Suprapubic skin (tissue), 4 donors: ENCODE results near the gene KCNK3. TPM values are rescaled to one million over a fixed set of nuclear protein-coding genes. Genes with fewer than 3 reads are reported as not detected.

ENCODE experiments used
- DNase-seq, 2 donors: peaks; one replicate each; pipeline ENCODE4 v3.0.0-alpha.2; 2019; ENCODE audit warnings: low spot score in 2 of 2
- H3K27ac ChIP-seq: fragments of 200-600 bp; sonication (generic); one replicate; pipeline ENCODE4 v1.5.1; 2019
- H3K27me3 ChIP-seq: fragments of 200-600 bp; sonication (generic); one replicate; pipeline ENCODE4 v1.5.1; 2019
- H3K36me3 ChIP-seq: fragments of 200-600 bp; sonication (generic); one replicate; pipeline ENCODE4 v1.5.1; 2019
- H3K4me1 ChIP-seq: fragments of 200-600 bp; sonication (generic); one replicate; pipeline ENCODE4 v1.5.1; 2019
- H3K4me3 ChIP-seq: fragments of 200-600 bp; sonication (generic); one replicate; pipeline ENCODE4 v1.5.1; 2019; ENCODE audit warnings: mild to moderate bottlenecking
- H3K9me3 ChIP-seq: fragments of 200-600 bp; sonication (generic); one replicate; pipeline ENCODE4 v1.5.1; 2019
- EP300 ChIP-seq: sonication (generic); formaldehyde crosslinking; IDR thresholded peaks from one replicate; pipeline ENCODE4 v1.6.1; 2017; ENCODE audit warnings: antibody characterized with exemption
- POLR2A ChIP-seq, 2 donors: fragments of 450-650 bp; IDR thresholded peaks; one replicate each; pipeline ENCODE4 v1.6.1; 2017; ENCODE audit warnings: antibody characterized with exemption in 2 of 2, mild to moderate bottlenecking in 2 of 2, moderate library complexity in 2 of 2
- POLR2AphosphoS5 ChIP-seq, 3 donors: sonication (generic); formaldehyde crosslinking; IDR thresholded peaks; one replicate each; pipeline ENCODE4 v1.6.1; 2017; ENCODE audit warnings: antibody characterized with exemption in 3 of 3
- WGBS: methylation state at CpG from one replicate; pipeline ENCODE4 v1.1.5; 2018; 5-methylcytosine and 5-hydroxymethylcytosine counted together
- total RNA-seq, 4 donors: library from RNA; depleted of rRNA; stranded (reverse); fragments of >200 nt; gene quantifications; one replicate each; pipeline ENCODE4 v1.1.0, GENCODE V29; 2016
- TF ChIP-seq, protein P1 (sequence below), 2 donors: fragments of 200-600 bp in 1 of 2; fragments of 450-650 bp in 1 of 2; sonication (generic) in 1 of 2; IDR thresholded peaks; one replicate each; pipeline ENCODE4 v1.5.1; 2016 to 2019; ENCODE audit warnings: antibody characterized with exemption in 2 of 2, mild to moderate bottlenecking in 1 of 2, moderate library complexity in 1 of 2

The KCNK3 gene
- total RNA-seq, 4 donors from 2014 or later, result 0.83 to 1.2 (median 1.1) TPM; not detected in 1

DNA sequence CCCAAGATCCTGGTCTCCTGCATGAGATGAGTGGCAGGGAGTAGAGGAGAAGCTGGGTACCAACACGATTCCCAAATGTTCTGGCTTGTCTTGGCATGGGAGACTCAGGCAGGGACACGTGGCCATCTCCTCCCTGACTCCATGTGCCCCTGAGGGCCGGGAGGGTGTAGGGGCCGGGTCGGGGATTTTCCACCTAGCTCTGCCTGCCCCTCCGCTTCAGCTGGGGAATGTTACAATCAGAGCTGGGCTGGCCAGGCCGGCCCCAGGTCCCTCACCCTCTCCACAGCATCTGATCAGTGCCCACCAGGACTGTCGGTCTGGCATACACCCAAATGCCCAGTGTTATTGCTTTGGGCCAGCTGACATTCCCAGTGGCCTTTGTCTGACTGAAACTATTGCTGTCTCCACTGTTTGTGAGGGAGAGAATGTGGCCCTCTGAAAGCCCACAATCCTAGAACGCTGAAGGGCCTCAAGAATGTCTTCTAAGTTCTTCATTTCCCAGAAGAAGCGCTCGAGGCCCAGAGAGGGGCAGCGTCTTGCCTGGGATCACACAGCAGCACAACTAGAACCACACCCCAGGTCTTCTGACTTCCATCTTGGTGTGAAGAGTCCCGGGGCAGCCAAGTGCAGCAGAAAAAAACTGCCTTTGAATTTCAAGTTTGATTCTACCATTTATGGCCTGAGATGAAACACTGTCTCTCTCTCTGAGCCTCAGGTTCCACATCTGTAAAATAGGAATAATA, 23.2 kb downstream of the KCNK3 start:
- Histone ChIP-seq H3K4me1 (peaks cover 8% of the 10 kb centered on the region), H3K27ac (no peak overlapping the region), H3K27me3 (no peaks in the 10 kb centered on the region), H3K9me3 (no peaks in the 10 kb centered on the region), H3K4me3 (no peak overlapping the region), H3K36me3 (no peaks in the 10 kb centered on the region)
- WGBS, result 81% methylated on average over 6 of the region's 13 CpGs
- TF ChIP-seq POLR2AphosphoS5 (IDR thresholded peaks at IDR 0.05), result no peak
- TF ChIP-seq, protein P1, sequence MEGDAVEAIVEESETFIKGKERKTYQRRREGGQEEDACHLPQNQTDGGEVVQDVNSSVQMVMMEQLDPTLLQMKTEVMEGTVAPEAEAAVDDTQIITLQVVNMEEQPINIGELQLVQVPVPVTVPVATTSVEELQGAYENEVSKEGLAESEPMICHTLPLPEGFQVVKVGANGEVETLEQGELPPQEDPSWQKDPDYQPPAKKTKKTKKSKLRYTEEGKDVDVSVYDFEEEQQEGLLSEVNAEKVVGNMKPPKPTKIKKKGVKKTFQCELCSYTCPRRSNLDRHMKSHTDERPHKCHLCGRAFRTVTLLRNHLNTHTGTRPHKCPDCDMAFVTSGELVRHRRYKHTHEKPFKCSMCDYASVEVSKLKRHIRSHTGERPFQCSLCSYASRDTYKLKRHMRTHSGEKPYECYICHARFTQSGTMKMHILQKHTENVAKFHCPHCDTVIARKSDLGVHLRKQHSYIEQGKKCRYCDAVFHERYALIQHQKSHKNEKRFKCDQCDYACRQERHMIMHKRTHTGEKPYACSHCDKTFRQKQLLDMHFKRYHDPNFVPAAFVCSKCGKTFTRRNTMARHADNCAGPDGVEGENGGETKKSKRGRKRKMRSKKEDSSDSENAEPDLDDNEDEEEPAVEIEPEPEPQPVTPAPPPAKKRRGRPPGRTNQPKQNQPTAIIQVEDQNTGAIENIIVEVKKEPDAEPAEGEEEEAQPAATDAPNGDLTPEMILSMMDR (IDR thresholded peaks at IDR 0.05), result no peak
- TF ChIP-seq EP300, result no peak
- TF ChIP-seq POLR2A (IDR thresholded peaks at IDR 0.05), result no peak
- no peak for DNase-seq

DNA sequence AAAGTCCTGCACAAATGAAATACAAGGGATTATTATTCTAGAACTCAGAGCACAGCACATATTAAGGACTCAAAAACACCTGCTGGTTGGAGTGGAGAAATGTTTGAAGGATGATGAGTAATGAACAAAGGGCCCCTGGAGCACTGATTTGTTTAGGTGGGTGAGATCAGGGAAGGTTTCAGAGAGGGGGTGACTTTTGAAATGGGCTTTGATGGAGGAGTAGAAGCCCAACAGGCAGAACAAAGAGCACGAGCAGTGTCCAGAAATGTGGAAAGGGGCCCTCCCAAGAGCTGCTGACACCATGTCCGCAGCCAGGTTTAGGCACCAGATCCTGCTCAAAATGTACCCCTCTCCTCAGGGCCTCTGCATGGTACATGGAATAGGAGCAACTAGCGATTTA, 23.8 kb downstream of the KCNK3 start:
- WGBS, result 96% methylated on average over 3 of the region's 3 CpGs
- TF ChIP-seq, protein P1 (IDR thresholded peaks at IDR 0.05), result no peak
- TF ChIP-seq POLR2A (IDR thresholded peaks at IDR 0.05) (no peak), EP300 (no peak), POLR2AphosphoS5 (IDR thresholded peaks at IDR 0.05) (no peak)

GRCh38 chr2:26716769-26717168, 24.2 kb downstream of the KCNK3 start:
- H3K36me3 ChIP-seq, result no peaks in the 10 kb centered on the region
- H3K27ac ChIP-seq, result no peak overlapping the region
- H3K9me3 ChIP-seq, result no peaks in the 10 kb centered on the region
- H3K4me1 ChIP-seq, result peaks cover 11% of the 10 kb centered on the region
- 97% methylated on average over 2 of the region's 2 CpGs for WGBS
- H3K27me3 ChIP-seq, result no peaks in the 10 kb centered on the region
- no peak for DNase-seq
- TF ChIP-seq POLR2AphosphoS5 (IDR thresholded peaks at IDR 0.05), result no peak
- TF ChIP-seq, protein P1 (IDR thresholded peaks at IDR 0.05), result no peak
- TF ChIP-seq POLR2A (IDR thresholded peaks at IDR 0.05), result no peak
- TF ChIP-seq EP300, result no peak
- H3K4me3 ChIP-seq, result no peak overlapping the region

More for the DNA sequence above, 23.8 kb downstream of the KCNK3 start:
- H3K4me1 ChIP-seq, result peaks cover 11% of the 10 kb centered on the region
- no peak overlapping the region for H3K4me3 ChIP-seq
- no peaks in the 10 kb centered on the region for H3K9me3 ChIP-seq
- no peaks in the 10 kb centered on the region for H3K27me3 ChIP-seq
- H3K27ac ChIP-seq, result no peak overlapping the region
- DNase-seq, result no peak
- H3K36me3 ChIP-seq, result no peaks in the 10 kb centered on the region

DNA sequence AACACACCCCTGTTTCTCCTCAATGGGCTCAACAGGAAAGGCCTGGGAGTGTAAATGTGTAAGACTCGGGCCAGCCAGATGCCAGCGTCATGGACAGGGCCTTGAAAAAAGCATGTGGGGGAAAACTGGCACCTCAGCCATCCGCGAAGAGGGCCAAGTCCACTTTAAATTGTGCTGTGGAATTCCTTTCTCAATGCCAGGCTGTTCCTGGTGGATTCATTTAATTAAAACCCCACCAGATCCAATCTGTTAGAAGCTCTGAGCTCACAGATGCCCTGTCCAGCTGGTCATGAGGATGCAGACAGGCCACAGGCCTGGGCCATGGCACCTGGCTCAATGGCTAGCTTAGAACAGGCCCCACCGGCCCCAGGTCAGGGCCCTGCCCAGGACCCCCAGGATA, 24.8 kb downstream of the KCNK3 start:
- Histone ChIP-seq H3K9me3 (no peaks in the 10 kb centered on the region), H3K36me3 (no peaks in the 10 kb centered on the region), H3K4me3 (no peak overlapping the region), H3K27me3 (no peaks in the 10 kb centered on the region), H3K4me1 (peaks cover 11% of the 10 kb centered on the region), H3K27ac (no peak overlapping the region)
- DNase-seq, result no peak
- TF ChIP-seq POLR2A (IDR thresholded peaks at IDR 0.05) (no peak), POLR2AphosphoS5 (IDR thresholded peaks at IDR 0.05) (no peak), EP300 (no peak)
- TF ChIP-seq, protein P1 (IDR thresholded peaks at IDR 0.05), result no peak
- WGBS, result 81% methylated on average over 5 of the region's 5 CpGs

DNA sequence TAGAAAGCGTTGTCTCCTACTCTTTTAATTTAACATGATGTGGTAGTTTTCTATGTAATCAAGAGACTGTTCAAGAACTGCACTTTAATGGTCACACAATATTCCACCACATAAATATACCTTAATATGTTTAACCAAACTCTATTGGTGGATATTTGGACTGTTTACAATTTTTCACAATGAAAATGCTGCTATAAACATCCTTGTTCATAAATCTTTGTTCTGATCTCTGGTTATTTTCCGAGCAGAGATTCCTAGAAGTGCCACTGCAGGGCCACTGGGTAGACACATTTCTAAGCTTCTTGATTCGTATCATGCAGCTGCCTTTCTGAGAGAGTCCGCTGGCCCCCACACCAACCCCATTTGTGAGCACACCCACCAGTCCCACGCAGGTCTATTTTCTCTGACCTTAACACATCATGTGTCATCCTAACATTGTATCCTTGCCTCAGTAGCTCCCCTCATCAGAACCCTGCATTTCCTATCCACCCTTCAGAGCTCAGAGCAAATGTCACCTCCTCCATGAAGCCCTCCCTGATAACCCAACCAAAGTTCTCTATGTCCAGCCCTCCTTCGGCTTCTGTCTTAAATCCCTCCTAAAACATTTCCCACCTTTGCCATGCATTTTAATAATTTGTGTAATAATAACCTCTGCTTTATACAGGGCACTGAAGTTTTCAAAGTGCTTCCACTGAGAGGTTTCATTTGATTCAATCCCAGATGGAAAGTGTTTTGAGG, 26.6 kb downstream of the KCNK3 start:
- Histone ChIP-seq H3K27ac (no peak overlapping the region), H3K9me3 (no peaks in the 10 kb centered on the region), H3K27me3 (no peaks in the 10 kb centered on the region), H3K36me3 (no peaks in the 10 kb centered on the region), H3K4me3 (no peak overlapping the region), H3K4me1 (peaks cover 16% of the 10 kb centered on the region)
- WGBS, result 74% methylated on average over 6 of the region's 6 CpGs
- TF ChIP-seq, protein P1 (IDR thresholded peaks at IDR 0.05), result no peak
- TF ChIP-seq EP300, result no peak
- TF ChIP-seq POLR2AphosphoS5 (IDR thresholded peaks at IDR 0.05), result no peak
- TF ChIP-seq POLR2A (IDR thresholded peaks at IDR 0.05), result no peak
- DNase-seq, result no peak
